ENCODE results near the gene GATA5.

Gene GATA5

DNA sequence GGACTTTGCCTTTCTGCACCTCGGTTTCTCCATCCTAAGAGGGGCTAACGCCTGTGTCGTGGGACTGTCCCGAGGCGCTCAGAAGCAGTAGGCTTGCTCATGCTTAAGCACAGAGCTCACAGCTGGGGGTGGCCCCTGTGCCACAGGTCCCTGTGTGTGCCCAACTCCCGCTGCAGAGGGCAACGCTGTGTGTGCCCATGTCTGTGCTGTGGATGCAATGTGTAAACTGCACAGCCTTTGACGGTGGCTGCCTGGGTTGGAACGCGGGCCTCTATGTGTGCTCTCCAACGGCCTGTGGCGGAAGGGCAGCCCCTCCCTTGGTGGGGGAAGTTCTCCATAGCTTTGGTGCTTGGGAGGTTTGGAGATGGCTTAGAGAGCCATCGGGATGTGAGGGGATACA, 10.7 kb upstream of the GATA5 start:
- no peak for FAIRE-seq

- FAIRE-seq = no peak
Measured at GRCh38 chr20:62485701-62486089, 9.9 kb upstream of the GATA5 start.

GRCh38 chr20:62485062-62485700, 9.4 kb upstream of the GATA5 start:
- FAIRE-seq = no peak

DNA sequence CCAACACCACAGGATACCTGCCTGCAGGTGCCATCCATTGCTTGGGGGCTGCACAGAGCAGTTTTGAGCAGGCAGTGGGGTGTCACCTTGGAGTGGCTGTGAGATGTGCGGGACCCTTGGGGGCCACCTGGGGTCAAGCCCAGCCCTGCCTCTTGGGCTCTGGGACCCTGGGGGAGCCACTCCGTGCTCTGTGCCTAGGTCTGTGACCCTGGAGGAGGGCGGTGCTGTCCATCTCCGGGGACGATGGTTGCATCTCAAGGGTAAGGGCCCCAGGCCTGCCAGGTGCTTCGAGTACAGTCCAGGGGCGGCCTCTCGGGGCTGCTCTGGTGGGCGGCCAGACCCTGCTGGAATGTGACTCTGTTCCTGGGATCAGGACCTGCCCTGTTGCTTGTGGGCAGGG, 8.7 kb upstream of the GATA5 start:
- no peak for FAIRE-seq

DNA sequence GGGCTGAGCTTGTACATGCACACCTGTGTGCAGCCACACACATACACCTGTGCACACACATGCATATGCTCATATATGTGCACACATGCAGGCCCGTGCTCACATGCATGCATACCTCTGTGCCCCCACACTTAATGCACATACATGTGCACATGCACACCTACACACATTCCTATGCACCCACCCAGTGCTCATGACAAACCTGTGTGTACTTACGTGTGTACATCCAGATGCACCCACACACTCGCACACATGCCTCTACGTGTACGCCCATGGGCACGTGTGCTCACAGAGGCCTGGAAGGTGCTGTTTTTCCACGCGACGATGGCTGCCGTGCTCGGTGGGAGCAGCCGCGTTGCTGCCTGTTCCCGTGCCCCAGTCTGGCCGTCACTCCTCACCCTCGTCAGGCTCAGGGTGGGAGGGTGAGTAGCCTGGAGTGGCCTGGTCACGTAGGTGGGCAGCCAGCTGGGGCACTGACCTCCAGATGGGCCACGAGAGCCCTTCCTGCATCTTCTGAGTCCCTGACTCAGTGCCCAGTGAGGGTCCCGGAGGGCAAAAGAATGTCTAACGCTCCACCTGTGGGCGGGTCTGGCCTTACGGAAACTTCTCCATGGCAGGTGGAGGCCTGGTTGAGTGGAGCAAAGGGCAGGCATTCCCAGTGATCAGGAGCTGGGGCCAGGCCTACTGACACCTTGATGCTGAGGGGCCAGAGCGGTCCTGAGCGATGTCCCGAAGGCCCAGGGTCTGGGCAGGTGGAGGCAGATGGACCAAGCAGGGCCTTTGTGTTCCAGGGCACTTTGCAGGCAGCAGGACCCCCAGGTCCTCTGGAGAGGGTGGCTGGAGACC, 8.0 kb upstream of the GATA5 start:
- FAIRE-seq = no peak

DNA sequence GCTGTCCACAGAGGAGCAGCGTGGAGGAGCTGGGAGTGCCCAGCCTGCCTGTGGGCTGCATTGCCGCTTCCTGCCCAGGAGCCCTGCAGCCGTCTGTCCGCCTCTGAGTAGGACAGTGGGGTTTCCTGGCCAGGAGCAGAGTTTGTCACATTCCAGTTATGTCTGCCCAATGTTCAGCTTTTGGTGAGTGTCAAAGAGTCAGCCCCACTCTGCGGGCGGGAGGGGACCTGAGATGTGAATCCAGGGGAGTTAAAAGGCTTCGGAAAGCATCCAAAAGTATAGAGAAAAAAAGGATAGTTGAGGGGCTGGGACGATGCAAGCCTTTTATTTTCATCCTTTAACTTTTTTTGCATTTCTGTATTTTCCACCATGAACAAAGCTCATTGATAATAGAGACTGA, 7.2 kb upstream of the GATA5 start:
- no peak for FAIRE-seq

GRCh38 chr20:62482146-62482809, 6.5 kb upstream of the GATA5 start:
- FAIRE-seq = no peak

DNA sequence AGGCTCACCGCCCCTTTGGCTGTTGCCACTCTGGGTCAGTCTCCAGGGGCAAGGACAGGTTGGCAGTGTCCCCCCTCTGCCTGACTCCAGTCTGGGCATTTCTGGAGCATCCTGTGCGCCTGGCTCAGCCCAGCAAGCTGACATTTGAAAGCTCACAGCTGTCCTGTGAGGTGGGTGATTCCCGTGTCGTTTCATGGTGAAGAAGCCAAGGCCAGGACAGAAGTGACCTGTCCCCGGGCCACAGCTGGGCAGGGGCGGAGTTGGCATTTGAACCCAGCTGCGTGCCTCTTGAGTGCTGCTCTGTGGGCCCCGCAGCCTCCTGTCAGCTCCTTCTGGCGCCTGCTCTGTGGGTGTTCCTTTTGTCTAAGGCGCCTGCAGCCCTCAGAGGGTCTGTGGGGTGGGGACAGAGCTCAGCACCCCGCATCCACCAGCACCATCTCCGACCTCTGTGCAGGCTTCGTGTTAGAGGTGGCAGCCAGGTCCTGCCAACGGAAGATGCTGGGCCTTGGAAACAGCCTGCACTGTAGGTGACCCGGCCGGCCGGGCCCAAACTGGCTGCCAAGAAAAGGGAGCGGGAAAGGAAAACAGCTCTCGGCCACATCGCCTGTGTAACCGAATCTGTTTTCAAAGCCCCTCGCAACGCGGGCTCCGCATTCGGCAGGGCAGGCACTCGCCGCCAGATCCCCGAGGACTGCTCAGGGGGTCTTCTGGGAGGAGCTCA, 5.8 kb upstream of the GATA5 start:
- FAIRE-seq = no peak

GRCh38 chr20:62480318-62480717, 4.5 kb upstream of the GATA5 start:
- FAIRE-seq = no peak

DNA sequence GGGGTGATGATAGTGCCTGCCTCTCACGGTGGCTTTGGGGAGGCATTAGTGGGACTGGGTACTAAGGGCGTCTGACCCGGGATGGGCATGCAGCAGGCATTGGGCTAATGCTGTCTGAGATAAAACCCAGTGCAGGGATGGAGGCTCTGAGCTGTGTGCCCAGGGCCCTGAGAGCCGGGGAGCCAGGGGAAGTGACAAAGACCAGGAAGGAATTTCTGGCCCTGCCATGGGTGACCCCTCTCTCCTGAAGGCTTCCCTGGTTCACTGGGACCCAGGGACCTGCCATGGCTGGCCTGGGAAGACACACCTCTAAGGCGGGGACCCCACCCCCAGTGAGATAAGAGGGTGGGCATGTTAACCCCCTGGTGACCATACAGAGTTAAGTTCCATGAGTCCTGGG, 3.9 kb upstream of the GATA5 start:
- FAIRE-seq = no peak

DNA sequence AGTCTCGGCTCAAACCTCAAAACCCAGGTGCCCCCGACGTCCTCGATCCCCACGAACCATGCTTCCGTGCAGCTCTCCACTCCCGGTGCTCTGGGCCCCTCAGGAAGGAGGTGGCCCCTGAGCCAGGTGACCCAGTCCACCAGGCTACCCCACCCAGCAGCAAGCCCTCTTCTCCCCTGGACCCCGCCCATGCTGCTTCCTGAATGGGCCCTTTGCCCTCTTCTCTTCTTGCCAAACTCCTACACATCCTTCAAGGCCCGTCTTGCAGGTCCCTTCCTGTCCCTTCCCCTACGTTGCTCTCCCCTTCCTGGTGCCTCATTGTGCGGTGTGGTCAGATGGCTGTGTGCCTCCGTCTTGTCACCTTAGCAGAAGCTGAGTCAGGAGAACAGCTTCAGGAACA, 3.4 kb upstream of the GATA5 start:
- no peak for FAIRE-seq

GRCh38 chr20:62477669-62478455, 2.1 kb upstream of the GATA5 start:
- FAIRE-seq = no peak

- no peak for FAIRE-seq
Measured at GRCh38 chr20:62476056-62476838, 452 bp upstream of the GATA5 start.

DNA sequence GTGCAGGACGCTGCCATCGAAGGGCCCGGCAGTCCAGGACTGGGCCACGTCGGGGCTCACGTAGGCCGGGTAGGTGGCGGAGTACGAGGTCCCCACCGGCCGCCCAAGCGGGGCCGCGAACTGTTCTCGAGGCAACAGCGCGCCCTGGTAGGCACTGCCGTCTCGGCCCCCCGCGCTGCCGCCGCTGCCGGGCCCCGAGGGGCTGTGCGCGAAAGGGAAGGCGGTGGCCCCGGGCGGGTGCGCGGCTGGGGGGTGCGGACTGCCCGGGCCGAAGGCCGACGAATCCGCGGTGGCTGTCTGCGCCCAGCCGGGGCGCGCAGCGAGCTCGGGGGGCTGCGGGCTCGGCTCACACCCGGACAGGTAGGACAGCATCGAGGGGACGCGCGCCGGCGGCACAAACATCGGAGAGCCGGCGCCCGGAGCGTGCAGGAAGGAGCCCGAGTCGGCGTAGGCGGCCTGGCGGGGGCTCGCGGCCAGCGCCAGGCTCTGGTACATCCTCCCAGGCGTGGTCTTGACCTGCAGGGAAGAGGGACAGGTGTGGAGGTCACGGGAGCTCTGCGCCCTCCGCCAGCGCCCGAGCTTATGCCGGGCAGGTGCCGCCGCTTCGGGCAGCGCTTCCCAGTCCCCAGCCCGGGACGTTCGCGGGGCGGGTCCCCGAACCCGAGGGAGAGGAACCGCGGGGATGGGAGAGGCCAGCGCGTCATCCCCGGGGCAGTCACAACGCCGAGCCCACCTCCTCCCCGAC, 596 bp downstream of the GATA5 start:
- FAIRE-seq = no peak

DNA sequence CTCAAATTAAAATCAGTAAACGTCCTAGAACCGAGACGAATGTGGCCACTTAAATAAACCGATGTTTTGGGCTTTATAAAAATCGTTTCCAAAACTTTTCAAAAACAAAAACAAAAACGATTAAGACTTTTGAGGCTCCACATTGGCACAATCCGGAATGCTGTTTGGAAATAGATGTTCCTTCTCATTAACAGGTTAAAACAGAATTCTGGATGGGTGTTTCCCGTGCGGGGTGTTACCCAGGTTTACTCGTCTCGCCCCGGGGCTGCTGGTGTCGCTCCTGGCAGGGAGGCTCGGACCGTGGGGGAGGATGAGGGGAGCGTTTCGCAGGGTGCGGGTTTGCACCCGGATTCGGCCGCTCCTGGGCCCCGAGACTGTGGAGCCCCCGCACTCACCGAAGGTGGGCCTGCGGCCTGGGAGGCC, 1.2 kb downstream of the GATA5 start:
- FAIRE-seq = no peak

- FAIRE-seq = no peak
Measured at GRCh38 chr20:62473717-62474603, 1.8 kb downstream of the GATA5 start.

- no peak for FAIRE-seq
Measured at GRCh38 chr20:62472941-62473585, 2.7 kb downstream of the GATA5 start.

GRCh38 chr20:62472138-62472940, 3.5 kb downstream of the GATA5 start:
- no peak for FAIRE-seq

All from G401.6 (cell line).